ENCODE measurements around the gene ABCG4.
"Not testable (repeated sequence)": the region's sequence is repeated elsewhere in the genome, so short reads cannot be mapped to it uniquely, and the experiment has no call there.

Gene ABCG4

DNA sequence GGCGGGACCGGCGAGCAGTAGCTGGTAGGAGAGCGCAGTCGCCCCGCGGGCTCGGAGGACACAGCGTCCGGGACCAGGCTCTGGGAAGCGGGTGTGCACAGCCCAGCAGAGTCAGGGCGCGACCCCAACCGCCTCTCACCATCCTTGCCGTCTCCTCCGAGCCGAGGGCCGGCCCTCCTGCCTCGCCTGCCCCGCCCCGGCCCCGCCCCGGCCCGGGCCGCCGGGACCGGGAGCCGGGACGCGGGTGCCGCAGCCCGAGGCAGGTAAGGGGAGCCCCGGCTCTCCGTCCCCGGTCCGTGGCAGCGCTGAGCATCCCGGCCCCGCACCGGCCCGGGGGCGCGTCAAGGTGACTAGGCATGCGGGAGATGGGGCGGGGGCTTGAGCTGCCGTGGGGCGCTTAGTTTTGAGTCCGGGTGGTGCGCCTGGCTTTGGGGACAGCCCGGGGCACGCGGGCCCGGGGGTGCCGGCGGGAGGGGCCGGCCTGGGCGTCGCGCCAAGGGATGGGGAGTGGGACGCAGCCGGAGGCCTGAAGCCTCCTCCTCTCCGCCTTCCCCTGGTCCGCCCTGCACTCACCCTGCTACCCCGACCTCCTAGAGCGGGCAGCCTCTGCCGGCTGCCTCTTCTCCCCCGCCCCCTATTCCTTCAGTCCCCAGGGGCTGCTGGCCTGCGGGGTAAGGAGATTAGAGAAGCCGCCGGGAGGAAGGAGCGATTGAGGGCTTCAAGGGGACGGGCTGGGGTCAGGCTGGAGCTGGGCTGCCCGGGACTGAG lies at the start of gene ABCG4:
Gene ABCG4 (plus strand): TSS at position 35 of the 768 bp plus-strand sequence. CDS start 914 bp downstream, outside the sequence.
- peak in 7 of 56 donors; percentile 12 to 40 (median 29) for DNase-seq

DNA sequence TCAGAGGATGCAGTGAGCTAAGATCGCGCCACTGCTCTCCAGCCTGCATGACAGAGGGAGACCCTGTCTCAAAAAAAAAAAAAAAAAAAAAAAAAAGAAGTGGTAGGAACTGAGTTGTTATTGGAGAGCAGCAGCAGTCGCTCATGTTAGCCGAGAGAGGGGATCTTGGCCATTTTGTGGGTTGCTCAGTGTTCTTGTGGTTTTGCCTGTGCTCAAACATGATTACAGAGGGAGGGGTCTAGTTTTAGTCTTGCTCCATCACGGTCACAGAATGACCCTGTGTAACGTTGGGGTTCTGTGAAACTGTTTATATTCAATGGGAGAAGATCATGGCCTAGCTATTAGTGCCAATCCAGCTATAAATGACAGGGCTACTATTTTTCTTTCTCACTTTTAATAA lies 49.1 kb upstream of the ABCG4 start:
- DNase-seq = no peak

DNA sequence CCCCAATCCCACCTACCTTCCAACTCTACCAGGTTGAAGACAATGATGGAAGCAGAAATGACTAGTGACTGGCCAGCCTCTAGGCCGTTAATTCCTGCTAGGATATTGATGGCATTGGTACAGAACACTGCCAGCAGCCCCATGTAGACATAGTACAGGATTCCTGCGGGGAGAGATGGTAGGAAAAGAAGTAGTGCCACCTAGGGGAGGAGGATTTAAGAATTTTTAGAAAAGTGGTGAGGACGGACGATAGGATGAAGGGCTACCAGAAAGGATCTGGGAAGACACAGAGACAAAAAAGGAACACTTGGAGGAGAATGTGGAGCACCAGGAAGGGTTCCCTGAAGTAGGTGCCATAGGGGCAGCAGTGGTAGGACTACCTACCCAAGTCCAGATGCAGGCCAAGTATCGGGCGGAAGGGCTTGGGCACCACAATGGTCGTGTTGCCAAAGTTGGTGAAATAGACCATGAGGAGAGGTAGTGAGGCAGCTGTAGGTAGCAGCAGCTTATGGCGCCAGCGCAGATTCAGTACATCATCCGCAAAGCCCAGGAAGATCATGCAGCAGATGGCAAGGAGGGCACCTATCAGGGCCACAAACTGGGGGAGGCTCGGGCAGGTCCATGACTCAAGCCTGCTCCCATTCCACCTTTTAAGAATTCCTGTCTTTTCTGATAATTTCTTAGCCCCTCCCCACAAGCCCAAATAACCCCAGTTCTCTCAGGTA lies 48.4 kb upstream of the ABCG4 start:
- peak in 1 of 56 donors; percentile 8 for DNase-seq

DNA sequence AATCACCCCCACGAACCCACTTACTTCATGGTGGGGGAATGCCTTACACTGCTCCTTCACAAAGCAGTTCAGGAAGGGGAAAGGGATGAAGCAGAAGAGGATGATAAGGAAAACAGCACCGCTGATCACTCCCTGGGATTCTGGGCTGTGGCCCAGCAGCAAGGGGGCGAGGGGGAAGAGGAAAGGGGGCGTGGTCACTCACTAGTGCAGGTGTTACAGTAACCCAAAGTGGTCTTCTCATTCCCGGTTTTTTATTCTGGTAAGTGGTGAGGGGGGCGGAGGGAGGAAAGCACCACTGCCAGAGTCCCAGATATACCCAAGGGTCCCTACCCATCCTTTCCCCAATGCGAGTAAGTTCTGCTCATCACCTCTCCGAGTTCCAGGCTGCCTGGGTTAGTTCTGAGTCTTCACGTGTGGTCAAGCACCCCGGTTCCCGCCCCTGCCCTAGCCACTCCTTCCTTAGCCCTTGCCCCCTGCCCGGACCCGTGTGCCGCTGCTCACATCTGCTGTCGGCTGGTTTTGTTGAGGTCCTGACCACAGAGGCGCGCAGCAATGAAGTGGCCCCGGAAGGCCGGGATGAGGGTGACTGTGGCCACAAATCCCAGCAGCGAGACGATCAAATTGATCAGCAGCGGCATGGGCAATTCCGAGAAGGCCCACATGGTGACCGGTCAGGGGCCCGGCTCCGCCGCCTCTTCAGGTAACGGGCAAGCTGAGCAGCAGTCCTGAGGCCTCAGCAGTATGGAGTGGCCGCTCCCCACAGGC lies 47.7 kb upstream of the ABCG4 start:
- DNase-seq = no peak

DNA sequence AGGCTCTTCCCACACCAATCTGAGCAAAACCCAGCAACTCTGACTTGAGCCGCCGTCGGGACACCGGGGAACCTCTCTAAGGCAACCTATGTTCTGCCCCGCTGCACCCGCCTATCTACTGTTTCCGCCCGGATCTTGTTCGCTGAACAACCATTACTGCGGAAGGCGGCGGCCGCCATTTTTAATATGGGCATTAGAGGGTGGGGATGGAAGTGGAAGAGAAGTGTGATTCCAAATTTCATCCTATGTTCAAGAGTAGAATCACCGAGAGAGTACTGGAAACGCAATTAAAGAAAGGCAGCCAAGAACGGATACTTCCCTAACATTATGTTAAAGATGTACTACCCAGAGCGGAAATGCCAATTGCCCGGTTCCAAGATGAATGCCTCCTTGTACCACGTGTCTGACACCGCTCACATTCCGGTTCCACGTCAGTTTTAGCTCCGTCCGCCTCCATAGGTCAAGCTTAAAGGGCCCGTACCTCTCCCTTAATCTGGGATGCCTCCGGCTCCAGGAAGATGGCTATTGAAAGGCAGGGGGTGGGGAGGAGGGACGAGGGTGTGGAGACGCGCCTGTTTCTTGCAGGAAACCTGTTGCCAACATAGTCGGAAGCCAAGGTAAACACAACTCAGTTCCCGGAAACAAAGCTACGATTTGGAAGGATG lies 47.0 kb upstream of the ABCG4 start, which contains the start of gene DPAGT1:
Gene DPAGT1 (minus strand): TSS at position 95 of the 665 bp plus-strand sequence. CDS start 198 bp downstream, outside the sequence.
- peak in 55 of 56 donors; percentile 60 to 99 (median 86) for DNase-seq

DNA sequence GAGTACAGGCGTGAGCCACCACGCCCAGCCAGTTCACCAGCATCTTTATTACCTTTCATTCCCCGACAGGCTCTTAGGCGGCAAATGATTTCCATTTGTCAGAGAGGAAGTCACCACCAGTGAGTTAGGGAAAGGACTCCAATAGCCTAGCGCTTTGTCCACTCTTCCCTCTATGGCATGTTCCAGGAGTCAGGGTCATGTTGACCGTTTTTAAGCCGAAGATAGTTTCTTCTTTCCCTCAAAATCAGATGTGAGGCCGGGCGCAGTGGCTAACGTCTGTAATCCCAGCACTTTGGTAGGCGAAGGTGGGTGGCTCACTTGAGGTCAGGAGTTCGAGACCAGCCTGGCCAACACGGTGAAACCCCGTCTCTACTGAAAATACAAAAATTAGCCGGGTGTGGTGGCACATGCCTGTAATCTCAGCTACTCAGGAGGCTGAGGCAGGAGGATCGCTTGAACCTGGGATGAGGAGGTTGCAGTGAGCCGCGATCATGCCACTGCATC lies 45.6 kb upstream of the ABCG4 start:
- not testable (repeated sequence) for DNase-seq

DNA sequence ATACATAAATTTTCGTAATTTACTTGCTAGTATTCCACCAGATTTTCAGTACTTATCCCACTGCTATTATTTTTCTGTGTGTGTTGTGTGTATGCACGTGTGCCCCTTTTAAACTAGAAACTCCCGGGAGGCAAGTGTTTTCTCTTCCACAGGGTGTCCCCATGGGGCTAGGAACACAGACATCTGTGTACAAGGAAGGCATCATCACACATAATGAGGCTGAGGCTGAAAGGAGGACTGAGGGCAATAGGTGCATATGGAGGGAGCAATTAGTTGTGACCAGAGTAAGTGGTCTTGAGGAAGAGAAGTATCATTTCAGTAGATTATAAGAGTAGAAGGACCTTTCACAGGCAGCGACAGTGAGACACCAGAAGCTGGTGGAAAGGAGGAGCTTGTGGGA lies 45.1 kb upstream of the ABCG4 start:
- peak in 4 of 56 donors; percentile 10 to 45 (median 18) for DNase-seq

DNA sequence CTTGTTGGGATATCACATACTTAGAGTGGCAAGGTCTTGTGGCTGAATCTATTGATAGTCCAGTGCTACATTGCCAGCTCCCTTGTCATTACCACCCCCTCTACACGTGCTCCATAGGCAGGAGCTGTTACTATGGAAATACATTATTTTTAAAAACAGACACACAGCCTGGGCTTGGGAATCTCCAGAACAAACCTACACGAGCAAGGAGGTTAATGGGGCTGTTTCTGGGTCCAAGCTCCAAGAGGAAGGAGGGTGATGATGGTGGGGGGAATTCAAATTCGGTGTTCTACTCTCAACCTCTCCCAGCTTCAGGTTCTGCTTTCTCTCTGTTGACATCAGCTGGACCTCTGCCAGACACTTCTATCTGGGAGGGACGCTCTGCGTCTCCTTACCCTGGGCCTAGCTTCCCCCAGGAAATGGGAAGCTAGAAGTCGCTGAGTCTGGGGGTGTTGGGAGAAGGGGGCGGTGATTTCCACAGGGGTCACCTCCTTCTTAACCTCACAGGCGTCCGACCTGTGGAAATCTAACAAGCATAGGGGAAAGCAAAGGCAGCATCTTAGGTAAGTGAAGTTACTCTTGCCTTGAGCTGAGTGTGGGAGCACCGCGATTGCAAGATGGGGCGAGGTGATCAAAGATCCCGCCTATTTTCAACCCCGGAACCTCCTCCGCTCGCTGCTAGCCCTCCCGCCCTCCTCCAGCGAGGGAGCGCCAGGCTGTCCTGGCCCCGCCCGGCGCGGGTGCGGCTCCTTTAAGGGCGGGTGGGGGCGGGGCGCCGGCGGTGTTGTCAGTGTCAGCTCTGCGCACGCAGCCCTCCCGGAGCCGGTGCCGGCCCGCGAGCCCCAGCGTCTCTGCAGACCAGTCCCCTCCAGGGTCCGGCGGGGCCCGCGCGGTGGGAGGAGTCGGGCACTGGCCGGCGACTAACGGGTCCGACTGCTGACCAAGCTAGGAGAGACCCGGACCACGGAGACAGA lies 42.0 kb upstream of the ABCG4 start, which contains the start of gene C2CD2L:
Gene C2CD2L (plus strand): TSS at position 781 of the 974 bp plus-strand sequence. CDS start 398 bp downstream, outside the sequence.
- DNase-seq = peak in 55 of 56 donors; percentile 36 to 95 (median 80)

DNA sequence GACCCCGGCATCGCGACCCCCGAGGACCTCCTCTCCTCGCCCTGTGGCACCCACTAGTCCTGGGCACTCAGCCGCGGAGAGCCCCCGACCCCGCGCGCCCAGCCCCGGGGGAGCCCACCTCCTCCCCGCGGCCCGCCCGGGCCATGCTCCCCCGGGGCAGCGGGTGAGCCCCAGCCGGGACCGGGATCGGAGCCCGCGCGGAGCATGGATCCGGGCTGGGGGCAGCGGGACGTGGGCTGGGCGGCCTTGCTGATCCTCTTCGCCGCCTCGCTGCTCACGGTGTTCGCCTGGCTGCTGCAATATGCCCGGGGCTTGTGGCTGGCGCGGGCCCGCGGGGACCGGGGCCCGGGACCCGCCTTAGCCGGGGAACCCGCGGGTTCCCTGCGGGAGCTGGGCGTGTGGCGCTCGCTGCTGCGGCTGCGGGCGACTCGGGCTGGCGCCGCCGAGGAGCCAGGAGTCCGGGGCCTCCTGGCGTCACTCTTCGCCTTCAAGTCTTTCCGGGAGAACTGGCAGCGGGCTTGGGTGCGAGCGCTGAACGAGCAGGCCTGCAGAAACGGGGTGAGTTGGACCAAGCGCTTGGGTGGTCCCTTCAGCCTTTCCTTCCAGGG lies 41.2 kb upstream of the ABCG4 start:
- peak in 2 of 56 donors; percentile 14 to 27 for DNase-seq

DNA sequence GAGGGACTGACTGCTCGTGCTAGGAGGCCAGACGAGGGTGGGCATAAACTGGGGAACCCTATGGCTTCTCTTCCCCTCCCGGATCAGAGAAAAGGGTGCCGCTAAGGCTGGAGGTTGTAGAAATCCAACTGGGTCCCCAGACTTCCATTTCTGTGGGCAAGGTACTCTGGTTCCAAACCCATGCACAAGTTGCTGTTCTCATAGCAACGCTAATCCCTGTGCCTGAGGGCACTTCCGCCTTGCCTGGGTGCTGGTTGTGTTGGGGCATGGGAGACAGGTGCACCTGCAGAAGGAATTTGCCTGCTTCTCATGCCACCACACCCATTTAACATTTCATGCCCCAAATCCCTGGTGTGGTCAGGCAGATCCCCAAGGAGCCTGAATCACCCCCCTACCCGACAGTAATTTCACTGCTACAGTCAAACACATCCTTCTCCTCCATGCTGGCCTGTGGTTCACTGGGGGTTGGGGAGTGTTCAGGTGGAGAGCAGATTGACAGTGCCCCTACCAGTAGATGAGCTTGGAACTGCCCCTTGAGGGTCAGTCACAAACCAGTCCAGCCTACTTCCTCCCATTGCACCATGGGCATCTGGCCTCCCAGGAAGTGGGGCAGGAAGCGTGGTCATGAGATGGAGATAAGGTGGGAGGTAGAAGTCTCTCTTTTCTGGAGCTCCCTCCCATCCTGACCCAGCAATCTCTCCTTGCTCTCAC lies 40.6 kb upstream of the ABCG4 start:
- DNase-seq = peak in 12 of 56 donors; percentile 10 to 65 (median 30)

DNA sequence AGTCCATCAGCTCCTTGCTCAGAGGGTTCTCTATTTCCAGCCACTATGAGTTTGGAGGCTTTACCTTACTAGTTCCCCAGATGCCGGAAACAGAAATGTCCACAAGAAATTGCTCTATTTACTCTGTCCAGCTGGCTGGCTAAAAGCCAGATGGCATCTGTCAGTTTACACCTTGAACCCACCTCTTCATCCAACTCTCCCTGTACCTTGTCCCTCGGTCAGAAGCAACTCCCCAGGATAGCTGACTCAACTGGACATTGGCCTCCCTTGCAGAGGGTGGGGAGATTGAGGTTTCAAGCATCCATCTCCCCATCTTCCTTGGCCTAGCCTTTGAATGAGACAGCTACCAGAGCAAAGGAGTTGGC lies 40.0 kb upstream of the ABCG4 start:
- no peak for DNase-seq

DNA sequence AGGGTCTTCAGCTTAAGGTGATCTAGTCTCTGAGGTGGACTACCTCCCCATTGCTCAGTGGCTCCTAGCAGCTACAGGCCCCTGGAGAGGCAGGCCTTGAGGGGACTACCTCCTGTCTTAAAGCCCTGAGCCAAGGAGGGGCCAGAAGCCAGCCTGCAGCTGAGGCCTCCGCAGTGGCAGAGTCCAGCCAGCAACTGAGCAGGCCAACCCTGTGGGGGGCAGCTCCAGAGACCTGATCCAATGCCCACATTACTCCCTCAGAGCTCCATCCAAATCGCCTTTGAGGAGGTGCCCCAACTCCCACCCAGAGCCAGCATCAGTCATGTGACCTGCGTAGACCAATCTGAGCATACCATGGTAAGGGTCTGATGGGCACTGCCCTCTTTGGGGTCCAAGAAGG lies 39.0 kb upstream of the ABCG4 start:
- no peak for DNase-seq

DNA sequence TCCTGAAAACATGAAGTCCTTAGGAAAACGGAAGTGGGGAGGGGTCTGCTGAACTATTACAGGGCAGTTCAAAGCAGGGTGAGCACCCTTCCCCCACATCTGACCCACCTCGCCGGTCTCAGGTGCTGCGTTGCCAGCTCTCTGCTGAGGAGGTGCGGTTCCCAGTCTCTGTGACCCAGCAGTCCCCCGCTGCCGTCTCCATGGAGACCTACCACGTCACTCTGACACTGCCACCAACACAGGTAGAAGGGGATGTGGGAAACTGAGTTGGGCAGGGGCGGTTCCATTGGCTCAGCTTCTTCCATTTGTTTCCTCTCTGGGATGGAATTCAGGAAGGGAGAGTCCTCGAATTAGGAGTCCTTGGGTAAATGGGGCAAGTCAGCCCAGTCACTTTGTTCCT lies 38.4 kb upstream of the ABCG4 start:
- no peak for DNase-seq

DNA sequence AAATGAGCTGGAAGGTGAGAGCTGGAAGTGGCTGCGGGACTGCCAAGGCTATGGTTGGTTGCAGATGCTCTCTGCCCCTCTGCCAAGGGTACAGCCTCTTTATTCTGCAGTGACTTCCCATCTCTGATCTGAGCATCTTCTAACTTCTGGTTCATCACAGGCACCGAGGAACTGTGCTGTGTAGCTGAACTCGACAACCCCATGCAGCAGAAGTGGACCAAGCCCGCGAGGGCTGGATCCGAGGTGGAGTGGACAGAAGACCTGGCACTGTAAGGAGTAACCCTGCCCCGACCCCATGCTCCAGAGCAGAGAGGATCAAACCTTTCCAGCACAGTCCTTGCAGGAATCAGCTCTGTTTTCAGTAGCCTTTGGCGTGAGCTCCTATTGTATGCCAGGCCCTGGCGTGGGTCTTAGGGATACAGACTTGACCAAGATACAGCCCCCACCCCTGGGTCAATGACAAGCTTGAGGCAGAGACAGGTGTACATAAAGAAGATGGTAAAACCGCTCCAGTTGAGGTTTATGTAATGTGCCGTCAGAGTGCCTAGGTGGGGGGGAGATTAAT lies 37.4 kb upstream of the ABCG4 start:
- DNase-seq = no peak

DNA sequence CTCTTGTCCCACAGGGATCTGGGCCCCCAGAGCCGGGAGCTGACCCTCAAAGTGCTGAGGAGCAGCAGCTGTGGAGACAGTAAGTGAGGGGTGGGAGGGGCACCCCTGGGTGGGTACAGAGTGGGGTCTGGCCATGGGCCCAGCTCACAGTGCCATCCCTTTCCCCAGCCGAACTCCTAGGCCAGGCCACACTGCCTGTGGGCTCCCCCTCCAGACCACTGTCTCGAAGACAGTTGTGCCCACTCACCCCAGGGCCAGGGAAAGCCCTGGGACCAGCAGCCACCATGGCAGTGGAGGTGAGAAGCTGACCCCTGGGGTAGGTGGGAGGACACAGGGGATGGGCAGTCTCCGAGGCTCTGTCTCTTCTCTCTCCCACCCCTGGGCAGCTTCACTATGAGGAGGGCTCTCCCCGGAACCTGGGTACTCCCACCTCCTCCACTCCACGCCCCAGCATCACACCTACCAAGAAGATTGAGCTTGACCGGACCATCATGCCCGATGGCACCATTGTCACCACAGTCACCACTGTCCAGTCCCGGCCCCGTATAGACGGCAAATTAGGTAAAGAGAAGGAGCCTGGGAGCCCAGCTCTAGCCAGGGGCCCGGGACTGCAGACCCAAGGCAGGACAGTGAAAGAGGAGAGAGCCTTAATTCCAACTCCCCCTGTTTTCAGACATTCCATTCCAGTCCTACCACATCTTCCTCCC lies 36.4 kb upstream of the ABCG4 start:
- DNase-seq = no peak

DNA sequence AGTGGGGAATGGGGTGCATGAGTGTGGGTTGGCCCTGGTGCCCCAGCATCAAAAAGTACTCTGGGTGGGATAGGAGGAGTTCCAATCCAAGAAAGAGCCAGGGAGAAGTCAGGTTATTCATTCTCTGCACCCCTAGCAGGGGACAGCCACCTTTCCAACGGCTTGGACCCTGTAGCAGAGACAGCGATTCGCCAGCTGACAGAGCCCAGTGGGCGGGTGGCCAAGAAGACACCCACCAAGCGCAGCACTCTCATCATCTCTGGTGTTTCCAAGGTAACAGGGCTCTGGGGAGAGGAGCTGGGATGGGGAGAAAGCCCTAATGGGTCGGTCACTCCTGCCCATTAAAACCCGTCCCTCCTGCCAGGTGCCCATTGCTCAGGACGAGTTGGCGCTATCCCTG lies 35.1 kb upstream of the ABCG4 start:
- peak in 6 of 56 donors; percentile 16 to 38 (median 20) for DNase-seq

DNA sequence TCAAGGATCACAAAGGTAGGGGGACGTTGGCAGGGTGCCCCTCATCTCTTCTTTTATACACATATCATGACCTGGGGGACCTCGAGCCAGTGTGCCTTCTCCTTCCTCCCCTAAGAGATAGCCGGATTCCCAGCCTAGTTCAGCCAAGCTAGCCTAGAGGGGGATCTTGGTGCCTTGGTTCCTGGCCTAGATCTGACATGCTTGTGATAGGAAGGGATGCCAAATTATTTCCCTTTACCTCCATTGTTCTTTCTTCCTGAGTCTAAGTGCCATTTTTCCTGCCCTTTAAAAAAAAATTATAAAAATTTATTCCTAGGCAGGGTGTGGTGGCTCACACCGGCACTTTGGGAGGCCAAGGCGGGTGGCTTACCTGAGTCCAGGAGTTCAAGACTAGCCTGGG lies 34.5 kb upstream of the ABCG4 start:
- DNase-seq = no peak

Measured in amygdala (tissue), 56 donors.